ENCODE results near the gene UBE2I.

UBE2I gene

DNA sequence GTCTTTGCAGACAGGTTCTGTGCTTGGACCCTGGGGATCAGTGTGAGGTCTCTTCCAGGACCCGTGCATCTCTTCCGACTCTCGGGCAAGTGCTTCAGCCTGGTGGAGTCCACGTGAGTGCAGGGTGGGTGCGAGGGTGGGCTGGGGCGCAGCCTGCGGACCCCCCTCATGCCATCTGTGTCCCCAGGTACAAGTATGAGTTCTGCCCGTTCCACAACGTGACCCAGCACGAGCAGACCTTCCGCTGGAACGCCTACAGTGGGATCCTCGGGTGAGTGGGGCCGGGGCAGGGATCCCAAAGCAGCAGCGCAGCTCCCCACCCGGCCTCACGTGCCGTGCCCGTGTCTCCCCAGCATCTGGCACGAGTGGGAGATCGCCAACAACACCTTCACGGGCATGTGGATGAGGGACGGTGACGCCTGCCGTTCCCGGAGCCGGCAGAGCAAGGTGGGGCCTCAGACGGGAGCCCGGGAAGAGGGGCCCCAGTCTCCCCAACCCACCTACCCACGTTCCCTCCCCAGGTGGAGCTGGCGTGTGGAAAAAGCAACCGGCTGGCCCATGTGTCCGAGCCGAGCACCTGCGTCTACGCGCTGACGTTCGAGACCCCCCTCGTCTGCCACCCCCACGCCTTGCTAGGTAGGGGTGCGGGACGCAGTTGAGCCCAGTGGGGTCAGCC is 52.4 kb downstream of the UBE2I start:
- DNase-seq (ENCODE audit: low spot score): no peak

DNA sequence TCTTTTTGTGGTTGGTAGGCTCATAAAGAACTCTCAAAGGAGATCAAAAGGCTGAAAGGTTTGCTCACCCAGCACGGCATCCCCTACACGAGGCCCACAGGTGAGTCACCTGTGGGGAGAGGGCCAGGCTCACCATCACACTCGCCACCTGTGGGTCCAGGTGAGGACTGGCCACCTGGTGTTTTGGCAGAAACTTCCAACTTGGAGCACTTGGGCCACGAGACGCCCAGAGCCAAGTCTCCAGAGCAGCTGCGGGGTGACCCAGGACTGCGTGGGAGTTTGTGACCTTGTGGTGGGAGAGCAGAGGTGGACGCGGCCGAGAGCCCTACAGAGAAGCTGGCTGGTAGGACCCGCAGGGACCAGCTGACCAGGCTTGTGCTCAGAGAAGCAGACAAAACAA is 53.4 kb downstream of the UBE2I start:
- no peak for DNase-seq (ENCODE audit: low spot score)

- peak; percentile 79 for DNase-seq (ENCODE audit: low spot score)
These were observed 54.1 kb downstream of the UBE2I start for GRCh38 chr16:1363501-1364041.

DNA sequence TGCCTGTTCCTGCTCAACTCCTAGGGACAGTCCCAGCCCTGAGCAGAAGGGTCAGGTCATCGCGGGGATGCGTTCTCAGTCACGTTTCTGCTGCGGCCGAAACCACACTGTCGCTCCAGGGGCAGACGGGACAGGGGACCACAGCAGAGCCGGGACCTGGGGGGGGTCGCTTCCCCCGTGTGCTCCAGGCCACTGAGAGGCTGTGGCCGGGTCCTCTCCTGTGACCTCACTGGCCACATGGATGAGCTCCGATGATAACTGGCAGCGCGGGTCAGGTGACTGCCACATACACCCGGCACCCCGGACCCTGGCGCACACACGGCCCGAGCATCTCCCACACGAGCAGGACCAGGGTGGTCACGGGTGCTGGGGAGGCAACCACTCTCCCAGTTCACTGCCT is 55.1 kb downstream of the UBE2I start:
- DNase-seq (ENCODE audit: low spot score): no peak

GRCh38 chr16:1366060-1366711 is 56.8 kb downstream of the UBE2I start:
- DNase-seq (ENCODE audit: low spot score): no peak

- no peak for DNase-seq (ENCODE audit: low spot score)
These were observed 57.4 kb downstream of the UBE2I start for GRCh38 chr16:1366712-1367299.

GRCh38 chr16:1367486-1368174 is 58.2 kb downstream of the UBE2I start:
- no peak for DNase-seq (ENCODE audit: low spot score)

- no peak for DNase-seq (ENCODE audit: low spot score)
These were observed 61.9 kb downstream of the UBE2I start for GRCh38 chr16:1371054-1371978.

DNA sequence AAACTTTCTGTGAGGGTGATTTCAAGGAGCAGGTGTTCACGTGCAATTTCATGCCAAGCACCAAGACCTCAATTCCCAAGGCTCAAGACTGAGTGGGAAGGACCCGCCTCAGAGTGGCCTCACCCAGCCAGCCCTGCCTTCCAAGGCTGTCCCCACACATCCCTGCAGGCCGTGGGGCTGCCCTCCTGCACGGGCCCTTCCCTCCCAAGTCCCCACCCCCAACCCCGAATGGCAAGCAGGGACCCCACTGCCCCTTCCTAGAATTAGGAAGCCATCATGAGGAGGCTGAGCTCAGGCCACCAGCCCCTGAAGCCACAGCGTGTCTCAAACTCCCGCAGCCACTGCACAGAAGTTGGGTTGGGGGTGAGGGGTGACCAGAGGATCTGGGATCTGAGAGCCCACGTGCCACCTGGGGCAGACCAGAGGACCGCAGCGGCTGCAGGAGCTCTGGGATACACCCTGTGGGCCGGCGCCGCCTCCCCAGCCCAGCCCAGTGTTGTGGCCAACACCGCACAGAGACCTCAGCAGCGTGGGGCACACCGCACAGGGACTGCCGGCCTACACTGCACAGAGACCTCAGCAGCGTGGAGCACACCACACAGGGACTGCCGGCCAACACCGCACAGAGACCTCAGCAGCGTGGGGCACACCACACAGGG is 63.0 kb downstream of the UBE2I start:
- DNase-seq (ENCODE audit: low spot score): no peak

DNA sequence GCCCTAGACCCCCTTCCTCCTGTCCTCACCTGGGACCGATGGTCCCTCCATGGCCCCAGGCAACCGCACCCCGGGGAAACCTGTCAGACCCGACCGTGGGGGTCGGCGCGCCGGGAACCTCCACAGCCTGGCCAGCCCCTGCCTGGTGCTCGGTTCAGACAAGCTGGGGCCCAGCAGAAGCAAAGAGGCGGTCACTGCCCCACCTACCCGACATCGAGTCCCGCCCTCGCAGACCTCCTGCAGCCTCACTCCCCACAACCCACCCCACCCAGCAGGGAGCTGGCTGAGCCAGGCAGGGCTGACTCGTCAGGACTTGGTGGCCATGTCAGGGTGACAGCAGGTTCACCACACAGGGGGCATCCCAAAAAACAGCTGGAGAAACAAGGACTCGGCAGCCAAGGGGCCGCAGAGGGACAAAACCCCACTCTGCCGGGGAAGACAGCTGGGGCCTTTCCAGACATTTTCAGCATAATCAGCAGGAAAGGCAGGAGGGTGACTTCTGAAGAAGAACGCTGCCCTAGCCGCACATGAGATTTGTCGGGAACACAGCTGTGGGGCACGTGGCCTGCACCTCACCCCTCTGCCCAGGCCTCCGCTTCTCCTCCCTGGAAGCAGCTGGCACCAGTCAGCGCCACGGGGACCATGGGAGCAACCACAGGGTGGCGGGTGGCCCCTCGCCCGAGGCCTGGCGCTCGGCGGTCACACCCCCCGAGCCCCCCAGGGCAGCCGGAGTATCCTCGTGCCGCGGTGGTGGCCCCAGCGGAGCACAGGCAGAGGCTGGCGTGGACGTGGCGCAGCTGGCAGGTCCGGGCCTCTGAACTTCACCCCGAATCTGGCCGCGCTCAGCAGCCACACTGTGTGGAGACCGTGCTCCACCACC is 65.2 kb downstream of the UBE2I start:
- no peak for DNase-seq (ENCODE audit: low spot score)

GRCh38 chr16:1375298-1375640 is 65.8 kb downstream of the UBE2I start:
- no peak for DNase-seq (ENCODE audit: low spot score)

GRCh38 chr16:1375741-1376410 is 66.4 kb downstream of the UBE2I start:
- no peak for DNase-seq (ENCODE audit: low spot score)
